H1 (cell line): Measurements from ENCODE around the gene ARID2. TPM values are rescaled to one million over a fixed set of nuclear protein-coding genes. Genes with fewer than 3 reads are reported as not detected.

ENCODE experiments used
- CTCF ChIA-PET: fragments of 300-600 bp; sonication (Branson Sonifier 250); formaldehyde crosslinking; loops from one replicate; lab custom pipeline; 2021; ENCODE audit not compliant: partially characterized antibody; lab: Charles Lee
- POLR2A ChIA-PET: fragments of 300-600 bp; sonication (Branson Sonifier 250); formaldehyde crosslinking; loops from one replicate; lab custom pipeline; 2021; ENCODE audit warnings: inconsistent platforms; ENCODE audit not compliant: partially characterized antibody; lab: Charles Lee
- DNase-seq, 2 experiments: peaks; one replicate each; pipeline versions ENCODE4 v3.0.0 to v3.0.0-alpha.2; 2010 to 2022; ENCODE audit warnings: low spot score in 2 of 2, low read depth in 1 of 2, mixed read lengths in 1 of 2
- FAIRE-seq: peaks from 2 replicates; lab custom pipeline; 2011; peaks lifted over from hg19 to GRCh38; lab: Jason Lieb, UNC
- H2AFZ ChIP-seq: 2 replicates; pipeline ENCODE4 v1.8.1; 2012; ENCODE audit warnings: low read length, inconsistent platforms
- H2AK5ac ChIP-seq: 2 replicates; pipeline ENCODE4 v1.6.1; 2013; ENCODE audit warnings: low read depth, low read length
- H2BK120ac ChIP-seq: replicated peaks from 2 replicates; pipeline ENCODE3; 2013; ENCODE audit warnings: low read depth, low read length, inconsistent platforms
- H2BK12ac ChIP-seq: 2 replicates; pipeline ENCODE4 v1.6.1; 2013; ENCODE audit warnings: low read depth, low read length
- H2BK15ac ChIP-seq: 2 replicates; pipeline ENCODE4 v1.6.1; 2013; ENCODE audit warnings: low read length
- H2BK20ac ChIP-seq: 2 replicates; pipeline ENCODE4 v1.6.1; 2013; ENCODE audit warnings: low read length
- H2BK5ac ChIP-seq: 2 replicates; pipeline ENCODE4 v1.6.1; 2013; ENCODE audit warnings: low read depth, low read length
- H3K14ac ChIP-seq: 2 replicates; pipeline ENCODE4 v1.6.1; 2013; ENCODE audit warnings: inconsistent platforms; ENCODE audit not compliant: insufficient read length
- H3K18ac ChIP-seq: 2 replicates; pipeline ENCODE4 v1.6.1; 2013; ENCODE audit warnings: low read length; ENCODE audit errors: extremely low read depth
- H3K23ac ChIP-seq: 2 replicates; pipeline ENCODE4 v1.6.1; 2013; ENCODE audit warnings: inconsistent platforms; ENCODE audit not compliant: insufficient read length
- H3K23me2 ChIP-seq: 2 replicates; pipeline ENCODE4 v1.6.1; 2013; ENCODE audit warnings: low read depth, low read length
- H3K27ac ChIP-seq: 2 replicates; pipeline ENCODE4 v1.6.1; 2011; ENCODE audit warnings: low read depth, low read length, inconsistent platforms
- H3K27me3 ChIP-seq, 4 experiments: replicated peaks in 1 of 4; 1 replicate in 1 of 4; 2 replicates in 3 of 4; pipeline versions ENCODE4 v1.6.1 to v1.8.1; 2011 to 2013; ENCODE audit warnings: low read length in 3 of 4, mild to moderate bottlenecking in 3 of 4, inconsistent platforms in 2 of 4, mixed read lengths in 2 of 4, moderate library complexity in 1 of 4; ENCODE audit not compliant: control insufficient read depth in 3 of 4, insufficient read depth in 3 of 4; ENCODE audit errors: extremely low read depth in 1 of 4
- H3K36me3 ChIP-seq, 4 experiments: 2 replicates each; pipeline versions ENCODE4 v1.6.1 to v1.8.1; 2011 to 2013; ENCODE audit warnings: mild to moderate bottlenecking in 4 of 4, low read length in 3 of 4, moderate library complexity in 2 of 4, control low read depth in 1 of 4, inconsistent platforms in 1 of 4; ENCODE audit not compliant: insufficient read depth in 4 of 4, control insufficient read depth in 2 of 4
- H3K4ac ChIP-seq: replicated peaks from 2 replicates; pipeline ENCODE3; 2013; ENCODE audit warnings: low read length, low read depth, mixed read lengths, inconsistent platforms; ENCODE audit not compliant: insufficient read length
- H3K4me1 ChIP-seq, 4 experiments: replicated peaks in 1 of 4; 1 replicate in 1 of 4; 2 replicates in 3 of 4; pipeline versions ENCODE4 v1.6.1 to v1.8.1; 2011 to 2013; ENCODE audit warnings: low read length in 3 of 4, inconsistent platforms in 2 of 4, mixed read lengths in 1 of 4; ENCODE audit not compliant: insufficient read depth in 4 of 4, control insufficient read depth in 3 of 4
- H3K4me2 ChIP-seq, 2 experiments: 2 replicates each; pipeline versions ENCODE4 v1.6.1 to v1.8.1; 2011 to 2013; ENCODE audit warnings: low read depth in 2 of 2, low read length in 2 of 2, control low read depth in 1 of 2, inconsistent platforms in 1 of 2, mild to moderate bottlenecking in 1 of 2; ENCODE audit not compliant: insufficient read depth in 1 of 2
- H3K4me3 ChIP-seq, 4 experiments: fragments of 200-600, 300-600 bp in 1 of 4; sonication (generic), shearing (Covaris generic), sonication (Bioruptor Twin) in 1 of 4; 2 replicates each; pipeline versions ENCODE4 v1.5.1 to v1.8.1; 2011 to 2016; ENCODE audit warnings: low read length in 4 of 4, low read depth in 3 of 4, control low read depth in 2 of 4, inconsistent platforms in 2 of 4, mild to moderate bottlenecking in 2 of 4, mixed read lengths in 1 of 4, moderate library complexity in 1 of 4; ENCODE audit not compliant: insufficient read depth in 2 of 4; ENCODE audit errors: extremely low read depth in 1 of 4
- H3K56ac ChIP-seq: replicated peaks from 2 replicates; pipeline ENCODE3; 2013; ENCODE audit warnings: low read depth, mild to moderate bottlenecking, mixed read lengths, low read length, inconsistent platforms; ENCODE audit not compliant: insufficient read length
- H3K79me1 ChIP-seq: 2 replicates; pipeline ENCODE4 v1.6.1; 2013; ENCODE audit warnings: low read depth, low read length, control low read depth
- H3K79me2 ChIP-seq, 2 experiments: 2 replicates each; pipeline versions ENCODE4 v1.6.1 to v1.8.1; 2012 to 2013; ENCODE audit warnings: low read length in 2 of 2, mild to moderate bottlenecking in 2 of 2, inconsistent platforms in 1 of 2; ENCODE audit not compliant: insufficient read depth in 2 of 2, control insufficient read depth in 1 of 2
- H3K9ac ChIP-seq, 4 experiments: replicated peaks in 1 of 4; 1 replicate in 1 of 4; 2 replicates in 3 of 4; pipeline versions ENCODE4 v1.6.1 to v1.8.1; 2011 to 2013; ENCODE audit warnings: low read depth in 3 of 4, low read length in 3 of 4, control low read depth in 2 of 4, mild to moderate bottlenecking in 2 of 4, moderate library complexity in 2 of 4, inconsistent platforms in 1 of 4; ENCODE audit errors: extremely low read depth in 1 of 4
- H3K9me3 ChIP-seq, 2 experiments: 2 replicates each; pipeline versions ENCODE4 v1.6.1 to v1.8.1; 2012 to 2013; ENCODE audit warnings: mild to moderate bottlenecking in 2 of 2, moderate library complexity in 2 of 2, control low read depth in 1 of 2, inconsistent platforms in 1 of 2, low read depth in 1 of 2, low read length in 1 of 2, mixed read lengths in 1 of 2; ENCODE audit not compliant: insufficient read depth in 2 of 2
- H4K20me1 ChIP-seq, 2 experiments: replicated peaks in 1 of 2; 2 replicates each; pipeline versions ENCODE3 to v1.8.1; 2011 to 2013; ENCODE audit warnings: inconsistent platforms in 2 of 2, low read length in 2 of 2, mild to moderate bottlenecking in 1 of 2; ENCODE audit not compliant: insufficient read depth in 2 of 2, control insufficient read depth in 1 of 2
- H4K5ac ChIP-seq: 2 replicates; pipeline ENCODE4 v1.6.1; 2013; ENCODE audit warnings: low read length, low read depth, mixed read lengths, inconsistent platforms; ENCODE audit not compliant: insufficient read length
- H4K8ac ChIP-seq: 2 replicates; pipeline ENCODE4 v1.8.0; 2013; ENCODE audit warnings: mild to moderate bottlenecking, moderate library complexity, low read length, inconsistent platforms; ENCODE audit not compliant: insufficient read depth; ENCODE audit errors: extremely low read depth
- H4K91ac ChIP-seq: replicated peaks from 2 replicates; pipeline ENCODE3; 2013; ENCODE audit warnings: low read length, mixed read lengths, inconsistent platforms; ENCODE audit not compliant: insufficient read length
- polyA plus RNA-seq, 7 experiments: library from polyadenylated mRNA; depleted of rRNA in 3 of 7; stranded (reverse) in 5 of 7; unstranded in 2 of 7; fragments of >200 nt in 5 of 7; fragments of 200-250 nt in 2 of 7; gene quantifications; 1 replicate in 5 of 7; 2 replicates in 1 of 7; 4 replicates in 1 of 7; pipeline versions ENCODE4 v1.2.1 to v1.2.3, GENCODE V29; 2011 to 2013; ENCODE audit warnings: missing spikeins in 2 of 7, mixed read lengths in 2 of 7
- total RNA-seq: library from RNA; stranded (reverse); fragmentation: NEBNext Ultra II Directional; extraction: Animal tissue kit (Norgen Biotek cat#: 25700); gene quantifications from 2 replicates; pipeline ENCODE4 v1.2.1, GENCODE V29; 2021
- TF ChIP-seq, protein P1 (sequence below): fragments of 300-600 bp; sonication (generic); IDR thresholded peaks from 2 replicates; pipeline ENCODE4 v1.7.1; 2012; ENCODE audit warnings: low read length, moderate library complexity, mild to moderate bottlenecking, inconsistent platforms; ENCODE audit not compliant: insufficient replicate concordance

Gene ARID2
- total and polyA plus RNA-seq, 2 of the 8 experiments (the other 6 are each of a cell fraction or from before 2014, with no cell fraction given): 32.0 to 45.2 TPM

DNA sequence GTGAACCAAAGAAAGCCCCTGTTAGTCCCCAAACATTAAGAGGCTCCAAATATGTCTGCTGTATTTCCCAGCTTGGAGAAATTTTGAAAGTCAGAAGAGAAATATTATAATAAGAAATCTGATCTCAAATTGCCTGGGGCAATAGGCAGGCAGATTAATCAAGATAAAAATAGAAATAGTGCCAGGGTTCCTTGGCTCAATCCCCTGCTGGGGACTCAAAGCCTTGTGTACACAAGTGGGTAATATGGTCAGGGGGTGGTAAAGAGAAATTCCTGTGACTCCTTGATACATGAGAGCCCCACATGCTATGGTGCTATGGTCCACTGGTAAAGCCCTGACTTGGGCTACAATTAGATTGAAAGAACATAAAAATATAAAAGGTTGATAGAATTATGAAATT lies 41.3 kb upstream of the ARID2 start:
- Histone ChIP-seq H3K56ac (no peak overlapping the region), H2BK5ac (no peak overlapping the region), H3K23ac (no peak overlapping the region), H3K23me2 (no peaks in the 10 kb centered on the region; the same call in 1 of the 2 replicates), H2BK12ac (no peak overlapping the region), H3K4me1 (0 out of 7 replicates have a peak, but pooled peaks cover 0 to 2% (median 0%) of the 10 kb centered on the region in 4 experiments), H4K91ac (no peak overlapping the region), H2BK120ac (no peak overlapping the region), H2AK5ac (no peak overlapping the region), H3K79me1 (no peaks in the 10 kb centered on the region), H3K9ac (no peak overlapping the region), H4K8ac (no peak overlapping the region), H2BK20ac (no peak overlapping the region), H2AFZ (no peak overlapping the region), H3K36me3 (no peaks in the 10 kb centered on the region), H3K18ac (no peak overlapping the region), H3K9me3 (no peaks in the 10 kb centered on the region), H3K79me2 (no peaks in the 10 kb centered on the region), H4K5ac (no peak overlapping the region), H3K14ac (no peak overlapping the region), H4K20me1 (no peaks in the 10 kb centered on the region), H2BK15ac (no peak overlapping the region), H3K4me3 (no peak overlapping the region), H3K27me3 (no peaks in the 10 kb centered on the region), H3K27ac (no peak overlapping the region), H3K4ac (no peak overlapping the region), H3K4me2 (no peak overlapping the region)
- CTCF ChIA-PET: no interaction called here
- POLR2A ChIA-PET: no interaction called here
- FAIRE-seq (no peak), DNase-seq (no peak)
- TF ChIP-seq, protein P1, sequence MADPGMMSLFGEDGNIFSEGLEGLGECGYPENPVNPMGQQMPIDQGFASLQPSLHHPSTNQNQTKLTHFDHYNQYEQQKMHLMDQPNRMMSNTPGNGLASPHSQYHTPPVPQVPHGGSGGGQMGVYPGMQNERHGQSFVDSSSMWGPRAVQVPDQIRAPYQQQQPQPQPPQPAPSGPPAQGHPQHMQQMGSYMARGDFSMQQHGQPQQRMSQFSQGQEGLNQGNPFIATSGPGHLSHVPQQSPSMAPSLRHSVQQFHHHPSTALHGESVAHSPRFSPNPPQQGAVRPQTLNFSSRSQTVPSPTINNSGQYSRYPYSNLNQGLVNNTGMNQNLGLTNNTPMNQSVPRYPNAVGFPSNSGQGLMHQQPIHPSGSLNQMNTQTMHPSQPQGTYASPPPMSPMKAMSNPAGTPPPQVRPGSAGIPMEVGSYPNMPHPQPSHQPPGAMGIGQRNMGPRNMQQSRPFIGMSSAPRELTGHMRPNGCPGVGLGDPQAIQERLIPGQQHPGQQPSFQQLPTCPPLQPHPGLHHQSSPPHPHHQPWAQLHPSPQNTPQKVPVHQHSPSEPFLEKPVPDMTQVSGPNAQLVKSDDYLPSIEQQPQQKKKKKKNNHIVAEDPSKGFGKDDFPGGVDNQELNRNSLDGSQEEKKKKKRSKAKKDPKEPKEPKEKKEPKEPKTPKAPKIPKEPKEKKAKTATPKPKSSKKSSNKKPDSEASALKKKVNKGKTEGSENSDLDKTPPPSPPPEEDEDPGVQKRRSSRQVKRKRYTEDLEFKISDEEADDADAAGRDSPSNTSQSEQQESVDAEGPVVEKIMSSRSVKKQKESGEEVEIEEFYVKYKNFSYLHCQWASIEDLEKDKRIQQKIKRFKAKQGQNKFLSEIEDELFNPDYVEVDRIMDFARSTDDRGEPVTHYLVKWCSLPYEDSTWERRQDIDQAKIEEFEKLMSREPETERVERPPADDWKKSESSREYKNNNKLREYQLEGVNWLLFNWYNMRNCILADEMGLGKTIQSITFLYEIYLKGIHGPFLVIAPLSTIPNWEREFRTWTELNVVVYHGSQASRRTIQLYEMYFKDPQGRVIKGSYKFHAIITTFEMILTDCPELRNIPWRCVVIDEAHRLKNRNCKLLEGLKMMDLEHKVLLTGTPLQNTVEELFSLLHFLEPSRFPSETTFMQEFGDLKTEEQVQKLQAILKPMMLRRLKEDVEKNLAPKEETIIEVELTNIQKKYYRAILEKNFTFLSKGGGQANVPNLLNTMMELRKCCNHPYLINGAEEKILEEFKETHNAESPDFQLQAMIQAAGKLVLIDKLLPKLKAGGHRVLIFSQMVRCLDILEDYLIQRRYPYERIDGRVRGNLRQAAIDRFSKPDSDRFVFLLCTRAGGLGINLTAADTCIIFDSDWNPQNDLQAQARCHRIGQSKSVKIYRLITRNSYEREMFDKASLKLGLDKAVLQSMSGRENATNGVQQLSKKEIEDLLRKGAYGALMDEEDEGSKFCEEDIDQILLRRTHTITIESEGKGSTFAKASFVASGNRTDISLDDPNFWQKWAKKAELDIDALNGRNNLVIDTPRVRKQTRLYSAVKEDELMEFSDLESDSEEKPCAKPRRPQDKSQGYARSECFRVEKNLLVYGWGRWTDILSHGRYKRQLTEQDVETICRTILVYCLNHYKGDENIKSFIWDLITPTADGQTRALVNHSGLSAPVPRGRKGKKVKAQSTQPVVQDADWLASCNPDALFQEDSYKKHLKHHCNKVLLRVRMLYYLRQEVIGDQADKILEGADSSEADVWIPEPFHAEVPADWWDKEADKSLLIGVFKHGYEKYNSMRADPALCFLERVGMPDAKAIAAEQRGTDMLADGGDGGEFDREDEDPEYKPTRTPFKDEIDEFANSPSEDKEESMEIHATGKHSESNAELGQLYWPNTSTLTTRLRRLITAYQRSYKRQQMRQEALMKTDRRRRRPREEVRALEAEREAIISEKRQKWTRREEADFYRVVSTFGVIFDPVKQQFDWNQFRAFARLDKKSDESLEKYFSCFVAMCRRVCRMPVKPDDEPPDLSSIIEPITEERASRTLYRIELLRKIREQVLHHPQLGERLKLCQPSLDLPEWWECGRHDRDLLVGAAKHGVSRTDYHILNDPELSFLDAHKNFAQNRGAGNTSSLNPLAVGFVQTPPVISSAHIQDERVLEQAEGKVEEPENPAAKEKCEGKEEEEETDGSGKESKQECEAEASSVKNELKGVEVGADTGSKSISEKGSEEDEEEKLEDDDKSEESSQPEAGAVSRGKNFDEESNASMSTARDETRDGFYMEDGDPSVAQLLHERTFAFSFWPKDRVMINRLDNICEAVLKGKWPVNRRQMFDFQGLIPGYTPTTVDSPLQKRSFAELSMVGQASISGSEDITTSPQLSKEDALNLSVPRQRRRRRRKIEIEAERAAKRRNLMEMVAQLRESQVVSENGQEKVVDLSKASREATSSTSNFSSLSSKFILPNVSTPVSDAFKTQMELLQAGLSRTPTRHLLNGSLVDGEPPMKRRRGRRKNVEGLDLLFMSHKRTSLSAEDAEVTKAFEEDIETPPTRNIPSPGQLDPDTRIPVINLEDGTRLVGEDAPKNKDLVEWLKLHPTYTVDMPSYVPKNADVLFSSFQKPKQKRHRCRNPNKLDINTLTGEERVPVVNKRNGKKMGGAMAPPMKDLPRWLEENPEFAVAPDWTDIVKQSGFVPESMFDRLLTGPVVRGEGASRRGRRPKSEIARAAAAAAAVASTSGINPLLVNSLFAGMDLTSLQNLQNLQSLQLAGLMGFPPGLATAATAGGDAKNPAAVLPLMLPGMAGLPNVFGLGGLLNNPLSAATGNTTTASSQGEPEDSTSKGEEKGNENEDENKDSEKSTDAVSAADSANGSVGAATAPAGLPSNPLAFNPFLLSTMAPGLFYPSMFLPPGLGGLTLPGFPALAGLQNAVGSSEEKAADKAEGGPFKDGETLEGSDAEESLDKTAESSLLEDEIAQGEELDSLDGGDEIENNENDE: no peak
